MG63 (cell line): Measurements from ENCODE around the gene ADPRS. TPM values are rescaled to one million over a fixed set of nuclear protein-coding genes. Genes with fewer than 3 reads are reported as not detected.

Source experiments
- DNase-seq: peaks from one replicate; pipeline ENCODE4 v3.0.0-alpha.2; 2020
- H3K27me3 ChIP-seq: fragments of 250-450 bp; sonication (Bioruptor Pico); 2 replicates; pipeline ENCODE4 v1.5.1; 2020; ENCODE audit warnings: mild to moderate bottlenecking, moderate library complexity
- H3K36me3 ChIP-seq: fragments of 250-450 bp; sonication (Bioruptor Pico); 2 replicates; pipeline ENCODE4 v1.5.1; 2020; ENCODE audit warnings: mild to moderate bottlenecking, moderate library complexity
- H3K4me3 ChIP-seq: fragments of 250-450 bp; sonication (Bioruptor Pico); 2 replicates; pipeline ENCODE4 v1.5.1; 2020; ENCODE audit warnings: mild to moderate bottlenecking, moderate library complexity
- H3K9me3 ChIP-seq: fragments of 250-450 bp; sonication (Bioruptor Pico); 2 replicates; pipeline ENCODE4 v1.5.1; 2020; ENCODE audit warnings: mild to moderate bottlenecking, moderate library complexity
- total RNA-seq: library from RNA; depleted of rRNA; stranded (reverse); fragments of >200 nt; shearing (Covaris generic); gene quantifications from 2 replicates; pipeline ENCODE4 v1.2.3, GENCODE V29; 2014; ENCODE audit warnings: low replicate concordance; rRNA removed

ADPRS gene, protein sequence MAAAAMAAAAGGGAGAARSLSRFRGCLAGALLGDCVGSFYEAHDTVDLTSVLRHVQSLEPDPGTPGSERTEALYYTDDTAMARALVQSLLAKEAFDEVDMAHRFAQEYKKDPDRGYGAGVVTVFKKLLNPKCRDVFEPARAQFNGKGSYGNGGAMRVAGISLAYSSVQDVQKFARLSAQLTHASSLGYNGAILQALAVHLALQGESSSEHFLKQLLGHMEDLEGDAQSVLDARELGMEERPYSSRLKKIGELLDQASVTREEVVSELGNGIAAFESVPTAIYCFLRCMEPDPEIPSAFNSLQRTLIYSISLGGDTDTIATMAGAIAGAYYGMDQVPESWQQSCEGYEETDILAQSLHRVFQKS
- 64.5 and 65.4 TPM in 2 replicates for total RNA-seq

DNA sequence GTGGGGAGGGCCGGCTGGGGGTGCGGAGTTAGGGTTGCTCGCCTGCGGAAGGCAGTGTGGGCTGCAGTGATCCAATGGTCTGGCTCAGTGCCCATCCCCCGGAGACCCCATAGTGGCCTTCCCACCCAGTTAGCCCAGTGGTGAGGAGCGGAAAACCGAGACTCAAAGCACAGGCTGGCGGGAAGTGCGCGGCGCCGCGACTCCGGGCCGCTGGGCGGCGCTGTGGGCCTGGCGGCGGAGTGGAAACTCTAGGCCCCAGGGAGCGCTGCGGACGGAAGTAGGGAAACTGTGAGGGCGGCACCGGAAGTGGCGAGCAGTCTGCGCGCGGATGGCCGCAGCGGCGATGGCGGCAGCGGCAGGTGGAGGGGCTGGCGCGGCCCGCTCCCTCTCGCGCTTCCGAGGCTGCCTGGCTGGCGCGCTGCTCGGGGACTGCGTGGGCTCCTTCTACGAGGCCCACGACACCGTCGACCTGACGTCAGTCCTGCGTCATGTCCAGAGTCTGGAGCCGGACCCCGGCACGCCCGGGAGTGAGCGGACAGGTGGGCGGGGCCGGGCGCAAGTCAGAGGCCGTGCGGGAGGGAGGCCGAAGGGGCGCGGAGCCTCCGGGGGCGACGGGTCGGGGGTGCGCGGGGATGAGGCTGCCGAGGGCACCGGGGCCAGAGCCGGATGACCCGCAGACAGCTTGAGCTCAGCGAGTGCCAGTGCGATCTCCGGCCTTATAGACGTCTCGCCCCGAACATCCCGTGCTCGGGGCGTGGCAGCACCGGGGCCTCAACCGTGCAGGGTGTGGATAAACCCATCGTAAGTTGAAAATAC is at the start of gene ADPRS:
TSS of gene ADPRS (plus strand) at position 316 of the 816 bp plus-strand sequence. CDS start at position 329, 13 bp downstream.
- peak; percentile 91 for DNase-seq
- H3K4me3 ChIP-seq = peak within 1 kb of the TSS; percentile 86
- peaks cover 34% of the 10 kb centered on the region for H3K36me3 ChIP-seq
- H3K27me3 ChIP-seq = no peaks in the 10 kb centered on the region
- no peaks in the 10 kb centered on the region for H3K9me3 ChIP-seq

DNA sequence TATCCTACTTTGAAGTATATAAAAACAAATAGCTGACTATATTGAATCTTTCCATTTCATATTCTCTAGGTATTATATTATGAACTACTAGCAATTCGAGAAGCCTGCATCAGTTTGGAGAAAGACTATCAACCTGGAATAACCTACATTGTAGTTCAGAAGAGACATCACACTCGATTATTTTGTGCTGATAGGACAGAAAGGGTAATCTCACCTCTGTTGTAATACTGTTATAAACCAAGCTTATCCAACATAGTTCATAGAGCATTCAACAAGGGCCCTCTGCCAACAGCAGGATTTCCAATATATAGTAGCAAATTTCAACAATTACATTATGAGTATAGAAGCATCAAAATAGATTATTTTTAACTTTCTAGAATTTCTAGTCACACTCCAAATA is 48.5 kb upstream of the ADPRS start:
- Histone ChIP-seq H3K27me3 (no peaks in the 10 kb centered on the region), H3K36me3 (peaks cover 32% of the 10 kb centered on the region), H3K9me3 (no peaks in the 10 kb centered on the region), H3K4me3 (no peak overlapping the region)
- DNase-seq = no peak

DNA sequence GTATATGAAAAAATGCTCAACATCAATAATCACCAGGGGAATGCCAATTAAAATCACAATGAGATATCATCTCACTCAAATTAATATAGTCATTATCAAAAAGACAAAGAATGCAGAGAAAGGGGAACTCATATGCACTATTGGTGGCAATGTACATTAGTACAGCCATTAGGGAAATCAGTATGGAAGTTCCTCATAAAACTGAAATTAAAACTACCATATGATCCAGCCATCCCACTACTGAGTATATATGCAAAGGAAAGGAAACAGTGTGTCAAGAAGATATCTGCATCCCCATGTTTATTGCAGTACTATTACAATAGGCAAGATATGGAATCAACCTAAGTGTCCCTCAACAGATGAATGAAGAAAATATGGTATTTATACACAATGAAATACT is 36.9 kb upstream of the ADPRS start:
- Histone ChIP-seq H3K4me3 (no peak overlapping the region), H3K9me3 (no peaks in the 10 kb centered on the region), H3K27me3 (no peaks in the 10 kb centered on the region), H3K36me3 (peaks cover 2% of the 10 kb centered on the region)
- DNase-seq = no peak

DNA sequence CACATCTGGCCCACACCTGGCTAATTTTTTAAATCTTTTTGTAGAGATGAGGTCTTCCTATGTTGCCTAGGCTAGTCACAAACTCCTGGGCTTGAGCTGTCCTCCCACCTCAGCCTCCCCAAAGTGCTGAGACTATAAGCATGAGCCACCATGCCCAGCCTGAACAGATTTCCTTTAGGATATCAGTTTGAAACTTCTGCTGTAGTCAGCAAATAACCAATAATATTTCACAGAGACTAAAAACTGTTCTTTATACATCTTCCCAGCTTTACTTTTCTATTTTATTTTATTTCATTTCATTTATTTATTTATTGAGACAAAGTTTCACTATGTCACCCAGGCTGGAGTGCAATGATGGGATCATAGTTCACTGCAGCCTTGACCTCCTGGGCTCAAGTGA is 34.7 kb upstream of the ADPRS start:
- H3K9me3 ChIP-seq = no peaks in the 10 kb centered on the region
- DNase-seq = no peak
- no peaks in the 10 kb centered on the region for H3K27me3 ChIP-seq

DNA sequence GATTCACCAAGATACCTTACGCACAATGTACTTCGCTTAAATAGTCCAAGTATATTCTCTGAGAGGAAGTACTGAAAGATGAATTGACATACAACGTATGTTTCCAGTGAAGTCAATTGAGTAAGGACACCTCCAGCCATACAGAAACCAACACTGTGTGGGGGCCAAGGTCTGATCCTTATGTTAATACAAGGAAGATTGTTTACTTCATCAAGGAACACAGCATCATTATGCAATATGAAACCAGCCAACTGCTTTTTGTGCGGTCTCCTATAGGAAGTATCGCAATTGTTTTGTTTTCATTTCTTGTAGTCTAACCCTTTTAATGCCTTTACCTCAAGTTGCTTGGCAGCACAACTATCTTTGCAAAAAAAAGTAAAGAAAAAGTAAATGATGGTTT is 33.0 kb upstream of the ADPRS start:
- H3K4me3 ChIP-seq = no peak overlapping the region
- no peaks in the 10 kb centered on the region for H3K9me3 ChIP-seq
- no peaks in the 10 kb centered on the region for H3K27me3 ChIP-seq
- DNase-seq = no peak
- peaks cover 2% of the 10 kb centered on the region; the same call in 1 of the 2 replicates for H3K36me3 ChIP-seq

More for the DNA sequence above, 34.7 kb upstream of the ADPRS start:
- H3K36me3 ChIP-seq = peaks cover 2% of the 10 kb centered on the region
- no peak overlapping the region for H3K4me3 ChIP-seq

DNA sequence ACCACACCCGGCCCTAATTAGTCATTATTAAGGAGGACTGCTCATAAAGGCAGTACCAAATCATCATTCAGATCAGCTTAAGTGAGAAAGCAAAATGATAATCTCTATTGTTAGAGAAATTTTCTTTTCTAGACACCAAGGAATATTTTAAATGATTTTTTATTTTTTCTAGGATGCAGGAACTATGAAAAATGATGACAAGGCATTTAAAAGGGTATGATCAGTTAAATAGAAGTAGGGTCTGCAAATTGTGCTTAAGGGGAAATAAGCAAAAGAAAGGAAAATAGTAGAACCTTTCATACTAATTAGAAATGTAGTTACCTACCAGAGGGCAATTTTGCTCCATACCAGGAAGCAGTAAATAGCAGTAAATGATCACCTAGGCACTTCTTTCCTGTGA is 26.4 kb upstream of the ADPRS start:
- Histone ChIP-seq H3K9me3 (no peaks in the 10 kb centered on the region), H3K36me3 (no peaks in the 10 kb centered on the region), H3K27me3 (no peaks in the 10 kb centered on the region), H3K4me3 (no peak overlapping the region)
- DNase-seq = no peak

DNA sequence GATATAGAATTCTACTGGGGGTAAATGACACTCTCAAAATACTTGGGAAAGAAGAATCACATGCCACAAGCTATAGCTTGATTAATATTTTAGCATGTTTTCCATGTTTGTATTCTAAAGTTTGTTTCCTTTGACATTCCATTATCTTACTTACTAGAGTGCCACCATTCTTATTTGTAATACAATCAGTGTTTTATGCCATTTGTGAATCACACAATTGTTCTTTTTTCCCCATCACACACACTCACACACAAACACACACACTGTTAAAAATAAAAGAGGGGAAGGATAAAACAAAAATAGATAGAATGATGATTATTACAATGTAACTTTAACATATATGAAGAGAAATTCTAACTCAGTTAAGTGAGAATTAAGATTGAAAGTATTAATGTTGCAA is 20.8 kb upstream of the ADPRS start:
- H3K27me3 ChIP-seq = no peaks in the 10 kb centered on the region
- no peak overlapping the region for H3K4me3 ChIP-seq
- H3K36me3 ChIP-seq = no peaks in the 10 kb centered on the region
- no peaks in the 10 kb centered on the region for H3K9me3 ChIP-seq
- DNase-seq = no peak

DNA sequence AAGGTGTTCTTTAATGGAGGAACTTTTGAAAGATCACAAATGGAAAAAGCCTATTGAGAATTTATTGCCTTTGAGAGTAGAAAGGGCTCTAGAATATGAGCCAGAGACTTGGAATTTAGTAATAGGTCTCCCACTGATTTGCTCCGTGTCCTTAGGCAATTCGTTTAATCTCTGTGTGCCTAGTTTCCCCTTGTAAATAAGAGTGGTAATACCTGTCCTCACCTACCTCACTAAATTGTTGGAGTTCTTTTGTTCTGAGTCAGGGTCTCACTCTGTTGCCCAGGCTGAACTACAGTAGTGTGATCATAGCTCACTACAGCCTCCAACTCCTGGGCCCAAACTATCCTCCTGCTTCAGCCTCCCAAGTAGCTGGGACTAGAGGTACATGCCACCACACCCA is 19.8 kb upstream of the ADPRS start:
- H3K27me3 ChIP-seq = no peaks in the 10 kb centered on the region
- H3K9me3 ChIP-seq = no peaks in the 10 kb centered on the region
- no peaks in the 10 kb centered on the region for H3K36me3 ChIP-seq
- DNase-seq = no peak
- H3K4me3 ChIP-seq = no peak overlapping the region

DNA sequence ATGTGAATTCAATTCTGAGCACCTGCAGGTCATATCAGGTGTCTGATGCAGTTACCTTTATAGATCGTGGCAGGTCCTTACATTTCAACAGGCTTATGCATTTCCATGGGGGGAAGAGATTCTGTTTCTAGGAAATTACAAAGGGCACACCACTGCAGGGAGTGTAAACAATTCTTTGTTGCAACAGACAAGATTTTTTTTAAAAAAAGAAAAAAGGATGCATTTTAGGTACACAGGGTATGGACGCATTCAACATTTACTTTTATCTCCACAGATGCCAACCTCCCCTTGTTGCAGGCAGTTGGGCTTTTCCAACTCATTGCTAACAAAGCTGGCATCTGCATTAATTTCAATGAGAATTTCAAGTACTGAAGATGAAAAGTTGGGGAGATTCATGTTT is 18.3 kb upstream of the ADPRS start:
- Histone ChIP-seq H3K4me3 (no peak overlapping the region), H3K27me3 (no peaks in the 10 kb centered on the region), H3K9me3 (no peaks in the 10 kb centered on the region), H3K36me3 (no peaks in the 10 kb centered on the region)
- DNase-seq = no peak

DNA sequence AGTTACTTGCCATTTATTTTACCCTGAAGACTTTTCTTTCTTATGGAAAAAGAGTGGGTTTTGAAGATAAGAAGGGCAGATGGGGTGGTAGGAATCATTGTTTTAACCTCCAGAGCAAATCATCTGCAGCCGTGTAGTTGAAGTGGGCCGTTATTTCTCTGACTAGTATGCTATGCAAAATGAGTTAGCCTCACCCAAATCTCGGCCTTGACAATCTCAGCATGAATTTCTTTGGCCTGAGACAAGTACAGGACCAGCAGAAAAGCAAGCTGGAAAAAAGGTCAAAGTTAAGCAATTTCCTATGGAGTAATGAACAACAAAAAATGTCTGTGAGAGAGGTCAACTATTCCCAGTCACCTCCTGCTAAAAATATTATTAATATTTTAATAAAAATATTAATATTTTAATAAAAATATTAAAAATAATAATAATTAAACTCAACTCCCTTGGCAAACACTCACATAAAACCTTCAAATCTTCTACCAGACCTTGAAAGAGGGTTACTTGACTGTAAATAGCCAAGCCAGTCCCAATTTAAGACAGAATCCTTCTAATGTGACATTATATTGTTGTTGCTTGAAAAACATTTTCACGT is 11.6 kb upstream of the ADPRS start:
- DNase-seq = no peak
- H3K36me3 ChIP-seq = no peaks in the 10 kb centered on the region
- H3K4me3 ChIP-seq = no peak overlapping the region
- no peaks in the 10 kb centered on the region for H3K27me3 ChIP-seq
- no peaks in the 10 kb centered on the region for H3K9me3 ChIP-seq

DNA sequence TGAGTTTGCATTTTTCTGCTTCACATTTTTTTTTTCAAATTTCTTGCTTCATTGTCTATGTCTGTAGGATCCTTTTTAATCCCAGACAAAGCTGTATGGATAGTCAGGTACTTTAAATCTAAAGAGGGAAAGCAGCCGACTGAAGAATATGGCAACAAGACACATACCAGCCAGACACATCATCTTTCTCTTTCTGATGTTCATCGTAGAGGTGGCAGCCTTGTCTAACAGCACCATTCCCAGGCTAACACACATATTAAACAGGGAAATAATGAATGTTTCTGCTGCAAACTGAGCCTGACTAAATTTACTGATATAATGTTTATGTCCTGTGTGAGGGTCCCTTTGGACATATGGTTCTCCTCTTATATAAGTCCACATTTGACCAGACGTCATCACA is 8.5 kb upstream of the ADPRS start:
- Histone ChIP-seq H3K9me3 (no peaks in the 10 kb centered on the region), H3K36me3 (no peaks in the 10 kb centered on the region), H3K27me3 (no peaks in the 10 kb centered on the region), H3K4me3 (no peak overlapping the region)
- DNase-seq = no peak

DNA sequence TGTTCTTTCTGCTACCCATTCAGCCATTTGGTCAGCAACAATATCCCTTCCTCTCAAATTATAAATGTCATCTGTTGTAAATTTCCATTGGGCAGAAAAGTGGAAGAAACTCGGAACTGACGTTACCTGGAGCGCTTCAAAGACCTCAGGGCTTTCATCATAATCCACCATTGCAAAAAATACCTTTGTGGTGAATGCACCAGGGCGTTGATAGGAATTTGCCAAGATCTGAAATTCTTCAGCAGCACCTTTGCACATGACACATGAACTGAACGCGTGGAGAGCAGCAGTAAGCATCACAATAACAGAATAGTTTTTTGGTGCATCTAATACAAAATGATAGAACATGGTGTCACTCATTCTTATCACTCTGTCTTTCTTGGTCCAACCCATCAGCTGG is 7.9 kb upstream of the ADPRS start:
- Histone ChIP-seq H3K27me3 (no peaks in the 10 kb centered on the region), H3K9me3 (no peaks in the 10 kb centered on the region), H3K4me3 (no peak overlapping the region), H3K36me3 (no peaks in the 10 kb centered on the region)
- DNase-seq = no peak

DNA sequence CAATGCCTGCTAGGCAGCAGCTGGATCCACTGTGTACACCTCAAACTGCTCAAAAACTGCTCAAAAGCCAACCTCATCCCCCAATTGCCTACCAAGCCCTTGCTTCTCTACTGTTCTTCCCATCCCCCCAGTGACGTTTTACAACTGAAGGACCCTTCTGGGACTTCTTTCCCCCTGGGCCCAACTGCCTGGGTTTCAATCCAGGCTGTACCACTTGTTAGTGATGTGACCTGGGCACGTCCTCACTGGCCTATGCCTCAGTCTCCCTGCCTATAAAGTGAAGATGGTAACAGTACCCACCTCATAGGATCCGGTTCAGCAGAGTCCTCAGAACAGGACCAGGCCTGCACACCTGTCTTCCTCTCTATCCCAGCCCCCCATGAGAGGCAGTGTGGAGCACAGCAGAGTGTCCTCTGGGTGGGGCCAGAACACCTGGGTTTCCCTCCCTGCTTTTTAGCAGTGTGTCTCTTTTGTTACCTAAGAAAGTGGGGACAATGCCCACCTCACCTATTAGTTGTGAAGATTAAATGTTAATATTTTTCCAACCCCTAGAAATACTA is 6.7 kb upstream of the ADPRS start:
- no peaks in the 10 kb centered on the region for H3K9me3 ChIP-seq
- H3K27me3 ChIP-seq = no peaks in the 10 kb centered on the region
- no peaks in the 10 kb centered on the region for H3K36me3 ChIP-seq
- no peak for DNase-seq
- H3K4me3 ChIP-seq = no peak overlapping the region

DNA sequence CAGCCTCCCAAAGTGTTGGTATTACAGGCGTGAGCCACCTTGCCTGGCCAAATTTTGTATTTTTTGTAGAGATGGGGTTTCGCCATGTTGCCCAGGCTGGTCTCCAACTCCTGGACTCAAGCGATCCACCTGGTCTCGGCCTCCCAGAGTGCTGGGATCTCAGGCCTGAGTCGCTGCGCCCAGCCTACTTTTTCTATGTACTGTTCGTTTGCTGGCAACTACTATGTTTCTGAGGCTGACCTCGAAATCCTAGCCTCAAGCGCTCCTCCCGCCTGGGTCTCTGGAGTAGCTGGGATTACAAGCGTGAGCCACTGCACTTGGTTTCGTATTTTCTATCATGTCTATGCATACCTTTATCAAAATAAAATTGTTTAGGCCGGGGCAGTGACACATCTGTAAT is 5.5 kb upstream of the ADPRS start:
- H3K27me3 ChIP-seq = no peaks in the 10 kb centered on the region
- no peak overlapping the region for H3K4me3 ChIP-seq

DNA sequence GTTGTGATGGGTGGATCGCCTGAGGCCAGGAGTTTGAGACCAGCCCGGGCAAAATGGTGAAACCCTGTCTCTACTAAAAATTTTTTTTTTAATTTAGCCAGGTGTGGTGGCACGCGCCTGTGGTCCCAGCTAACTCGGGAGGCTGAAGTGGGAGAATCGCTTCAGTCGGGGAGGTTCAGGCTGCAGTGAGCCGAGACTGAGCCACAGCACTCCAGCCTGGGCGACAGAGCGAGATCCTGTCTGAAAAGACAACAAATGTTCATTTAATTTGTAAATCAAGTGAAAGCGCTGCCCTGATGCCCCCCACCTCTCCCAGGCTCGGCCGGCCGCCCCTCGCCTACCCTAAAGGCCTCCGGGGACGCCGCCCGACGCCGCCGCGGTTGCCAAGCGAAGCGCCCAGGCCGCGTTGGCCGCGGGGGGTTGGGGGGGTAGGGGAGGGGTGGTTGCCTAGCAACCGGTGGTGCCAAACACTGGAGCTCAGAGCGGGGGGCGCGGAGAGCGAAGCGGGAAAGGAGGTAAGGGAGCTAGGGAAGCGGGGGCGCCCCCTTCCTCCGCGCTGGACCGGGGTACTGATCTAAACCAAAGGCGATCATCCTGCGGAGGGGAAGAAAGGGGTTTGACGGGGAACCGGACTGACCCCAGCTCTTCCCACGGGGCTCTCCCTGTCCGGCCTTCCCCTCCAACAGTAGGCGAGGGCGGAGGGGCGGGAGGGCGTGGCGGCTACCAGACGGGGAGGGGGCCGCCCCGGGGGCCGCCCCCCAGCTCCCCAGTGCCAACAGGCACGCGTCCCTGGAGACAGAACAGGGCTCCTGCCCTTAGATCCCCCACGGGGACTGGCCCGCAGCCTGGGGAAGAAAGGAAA is 4.8 kb upstream of the ADPRS start, which contains the start of gene TEKT2:
TSS of gene TEKT2 (plus strand) at position 460 of the 862 bp plus-strand sequence. CDS start 828 bp downstream, outside the sequence.
- no peak within 1 kb of the TSS for H3K4me3 ChIP-seq
- DNase-seq = no peak
- H3K27me3 ChIP-seq = no peaks in the 10 kb centered on the region
- no peaks in the 10 kb centered on the region for H3K36me3 ChIP-seq
- H3K9me3 ChIP-seq = no peaks in the 10 kb centered on the region

More for the DNA sequence above, 5.5 kb upstream of the ADPRS start:
- DNase-seq = no peak
- no peaks in the 10 kb centered on the region for H3K36me3 ChIP-seq
- H3K9me3 ChIP-seq = no peaks in the 10 kb centered on the region

DNA sequence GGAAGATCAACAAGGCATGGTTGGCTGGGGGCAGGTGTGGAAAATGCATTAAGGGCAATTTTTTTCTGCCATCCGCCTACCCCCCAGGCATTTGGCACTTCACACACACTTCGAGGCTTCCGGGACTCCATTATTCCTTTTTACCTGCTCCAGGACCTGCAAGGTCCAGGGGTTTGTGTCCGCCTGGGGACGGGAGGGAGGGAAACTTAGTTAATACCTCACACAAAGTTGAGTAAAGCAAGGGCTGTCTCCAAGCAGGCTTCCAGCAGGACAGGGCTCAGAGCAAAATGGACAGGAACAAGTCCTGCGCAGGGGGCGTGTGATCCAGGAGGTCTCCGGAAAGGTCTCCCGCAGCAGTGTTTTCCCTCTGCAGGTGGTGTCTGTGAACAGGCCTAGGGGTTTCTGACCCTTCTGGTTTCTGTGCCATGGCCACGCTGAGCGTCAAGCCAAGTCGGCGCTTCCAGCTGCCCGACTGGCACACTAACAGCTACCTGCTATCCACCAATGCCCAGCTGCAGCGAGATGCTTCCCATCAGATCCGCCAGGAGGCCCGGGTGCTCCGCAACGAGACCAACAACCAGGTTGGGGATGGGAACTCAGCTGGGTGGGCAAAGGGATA is 4.1 kb upstream of the ADPRS start:
- H3K27me3 ChIP-seq = no peaks in the 10 kb centered on the region
- no peak overlapping the region for H3K4me3 ChIP-seq
- no peak for DNase-seq
- no peaks in the 10 kb centered on the region for H3K36me3 ChIP-seq
- no peaks in the 10 kb centered on the region for H3K9me3 ChIP-seq
